CD4-positive, alpha-beta T cell (primary cell): ENCODE results near the gene VIPR1. TPM values are rescaled to one million over a fixed set of nuclear protein-coding genes. Genes with fewer than 3 reads are reported as not detected.
A peak's percentile ranks its signal among the peaks of the same experiment; 100 is the strongest.

Experiments used
- ATAC-seq: fragments of 200-7000 bp; cut with Tn5 transposase; one replicate; pipeline ENCODE4 v1.10.0; 2022; ENCODE audit warnings: mild to moderate bottlenecking; ENCODE audit not compliant: poor library complexity
- CTCF ChIA-PET: fragments of 350-600 bp; sonication (Branson Sonifier 250); formaldehyde crosslinking; loops from one replicate; lab custom pipeline; 2021; ENCODE audit warnings: antibody characterized with exemption, inconsistent platforms; lab: Charles Lee
- POLR2A ChIA-PET: fragments of 350-600 bp; sonication (Branson Sonifier 250); formaldehyde crosslinking; loops from one replicate; lab custom pipeline; 2021; ENCODE audit warnings: antibody characterized with exemption, inconsistent platforms; lab: Charles Lee
- DNase-seq, 14 experiments: peaks; one replicate each; pipeline ENCODE4 v3.0.0-alpha.2; 2013 to 2020; ENCODE audit warnings: mixed read lengths in 2 of 14
- H3K27ac ChIP-seq, 2 donors: one replicate each; pipeline versions ENCODE4 v1.5.1 to v1.7.0; 2013; ENCODE audit warnings: low read length in 2 of 2, low read depth in 1 of 2, mild to moderate bottlenecking in 1 of 2
- H3K27me3 ChIP-seq, 2 experiments: 1 replicate in 1 of 2; 2 replicates in 1 of 2; pipeline versions ENCODE4 v1.6.1 to v1.7.0; 2013; ENCODE audit warnings: low read length in 2 of 2, control low read depth in 1 of 2, mild to moderate bottlenecking in 1 of 2, moderate library complexity in 1 of 2; ENCODE audit not compliant: insufficient read depth in 2 of 2, control insufficient read depth in 1 of 2
- H3K36me3 ChIP-seq: one replicate; pipeline ENCODE4 v1.6.1; 2013; ENCODE audit warnings: low read length, control low read depth; ENCODE audit not compliant: insufficient read depth
- H3K4me1 ChIP-seq: one replicate; pipeline ENCODE4 v1.6.1; 2013; ENCODE audit warnings: low read length, control low read depth; ENCODE audit not compliant: insufficient read depth
- H3K4me3 ChIP-seq: one replicate; pipeline ENCODE4 v1.5.1; 2013; ENCODE audit warnings: mild to moderate bottlenecking, low read length, moderate library complexity
- H3K9me3 ChIP-seq, 2 experiments: 1 replicate in 1 of 2; 2 replicates in 1 of 2; pipeline versions ENCODE4 v1.6.1 to v1.7.0; 2013; ENCODE audit warnings: low read length in 2 of 2, mild to moderate bottlenecking in 2 of 2, control low read depth in 1 of 2, moderate library complexity in 1 of 2; ENCODE audit not compliant: control insufficient read depth in 1 of 2, insufficient read depth in 1 of 2
- H3K27ac Mint-ChIP-seq: one replicate; pipeline ENCODE4 v1.8.0; 2020; ENCODE audit warnings: mixed read lengths
- H3K27me3 Mint-ChIP-seq: one replicate; pipeline ENCODE4 v1.8.0; 2021; ENCODE audit warnings: mixed read lengths
- H3K36me3 Mint-ChIP-seq: one replicate; pipeline ENCODE4 v1.8.0; 2021; ENCODE audit warnings: low read depth, mixed read lengths
- H3K4me1 Mint-ChIP-seq: one replicate; pipeline ENCODE4 v1.8.0; 2021; ENCODE audit warnings: low read depth, mixed read lengths
- H3K4me3 Mint-ChIP-seq: one replicate; pipeline ENCODE4 v1.8.0; 2020; ENCODE audit warnings: mild to moderate bottlenecking, mixed read lengths
- H3K9me3 Mint-ChIP-seq: one replicate; pipeline ENCODE4 v1.8.0; 2020; ENCODE audit warnings: mixed read lengths
- intact Hi-C, 2 experiments: fragments of 100-400 bp; cut with DNase I in 1 of 2; cut with micrococcal nuclease in 1 of 2; formaldehyde crosslinking; loops; one replicate each; pipeline versions ENCODE4 v1.15.1 to v1.9.0; 2023 to 2025; cut with DNase I, micrococcal nuclease
- total RNA-seq, 174 experiments: library from RNA in 2 of 174; stranded (reverse) in 2 of 174; gene quantifications; one replicate each; pipeline ENCODE4 v1.2.3 and lab custom pipeline; 2021 to 2026
- TF ChIP-seq, protein P1 (sequence below): fragments of 200-600 bp; IDR thresholded peaks from one replicate; pipeline ENCODE4 v1.8.0; 2022; ENCODE audit warnings: antibody characterized with exemption, mild to moderate bottlenecking

VIPR1 gene
- total RNA-seq, 2 experiments from 2014 or later, result 66.8 to 67.6 TPM

DNA sequence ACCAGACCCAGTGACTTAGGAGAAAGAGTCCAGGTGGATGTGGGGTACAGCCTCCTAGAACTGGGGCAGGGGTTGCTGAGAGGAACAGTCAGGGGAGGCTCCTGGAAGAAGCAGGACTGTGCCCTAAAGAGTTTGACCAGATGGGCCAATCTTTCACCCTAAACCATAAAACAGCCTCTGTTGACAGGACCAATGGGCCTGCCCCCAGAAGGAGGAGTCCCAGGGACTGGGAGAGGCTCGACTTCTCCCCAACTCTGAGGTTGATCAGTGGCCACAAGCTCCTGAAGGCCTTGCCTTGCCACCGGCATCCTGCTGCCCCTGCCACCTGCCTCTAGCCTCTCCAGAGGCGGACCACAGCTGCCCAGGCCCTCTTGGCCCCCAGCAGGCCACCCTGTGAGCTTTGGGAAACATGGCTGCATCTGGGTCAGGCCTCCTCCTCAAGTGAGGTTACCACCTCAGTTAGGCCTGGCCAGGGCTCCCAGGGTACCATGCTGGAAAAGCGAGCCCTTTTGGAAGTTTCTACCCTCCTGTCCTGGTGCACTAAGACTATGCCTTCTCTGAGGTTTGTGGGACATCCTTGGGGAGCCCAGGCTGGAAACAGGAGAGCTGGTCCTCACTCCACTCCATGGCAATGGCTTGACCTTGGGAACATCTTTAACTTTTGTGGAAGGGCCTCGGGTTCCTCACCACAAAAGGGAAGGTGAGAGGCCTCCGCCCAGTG, 2.8 kb downstream of the VIPR1 start:
- Mint-ChIP-seq H3K9me3 (no peaks in the 10 kb centered on the region), H3K27ac (peak overlapping the region; percentile 72), H3K4me3 (no peak overlapping the region), H3K36me3 (peaks cover 5% of the 10 kb centered on the region), H3K27me3 (peaks cover 13% of the 10 kb centered on the region), H3K4me1 (peaks cover 77% of the 10 kb centered on the region)
- TF ChIP-seq, protein P1, sequence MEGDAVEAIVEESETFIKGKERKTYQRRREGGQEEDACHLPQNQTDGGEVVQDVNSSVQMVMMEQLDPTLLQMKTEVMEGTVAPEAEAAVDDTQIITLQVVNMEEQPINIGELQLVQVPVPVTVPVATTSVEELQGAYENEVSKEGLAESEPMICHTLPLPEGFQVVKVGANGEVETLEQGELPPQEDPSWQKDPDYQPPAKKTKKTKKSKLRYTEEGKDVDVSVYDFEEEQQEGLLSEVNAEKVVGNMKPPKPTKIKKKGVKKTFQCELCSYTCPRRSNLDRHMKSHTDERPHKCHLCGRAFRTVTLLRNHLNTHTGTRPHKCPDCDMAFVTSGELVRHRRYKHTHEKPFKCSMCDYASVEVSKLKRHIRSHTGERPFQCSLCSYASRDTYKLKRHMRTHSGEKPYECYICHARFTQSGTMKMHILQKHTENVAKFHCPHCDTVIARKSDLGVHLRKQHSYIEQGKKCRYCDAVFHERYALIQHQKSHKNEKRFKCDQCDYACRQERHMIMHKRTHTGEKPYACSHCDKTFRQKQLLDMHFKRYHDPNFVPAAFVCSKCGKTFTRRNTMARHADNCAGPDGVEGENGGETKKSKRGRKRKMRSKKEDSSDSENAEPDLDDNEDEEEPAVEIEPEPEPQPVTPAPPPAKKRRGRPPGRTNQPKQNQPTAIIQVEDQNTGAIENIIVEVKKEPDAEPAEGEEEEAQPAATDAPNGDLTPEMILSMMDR, result no peak
- ChIA-PET POLR2A (no interaction called here), CTCF (no interaction called here)
- Histone ChIP-seq H3K27ac (peak overlapping the region in 1 of 2 donors; percentile 21), H3K9me3 (no peaks in the 10 kb centered on the region), H3K4me3 (no peak overlapping the region), H3K36me3 (no peaks in the 10 kb centered on the region), H3K4me1 (peaks cover 80% of the 10 kb centered on the region), H3K27me3 (peaks cover 0 to 2% of the 10 kb centered on the region in 2 experiments)
- DNase-seq (peak in 2 of 14 experiments; percentile 8 to 29), ATAC-seq (no peak)
- intact Hi-C loops, result loop anchor here in 1 of 2 experiments (10.0 kb wide), 1 partner anchor 1120 kb away; the partner anchor contains the start of gene ANO10

DNA sequence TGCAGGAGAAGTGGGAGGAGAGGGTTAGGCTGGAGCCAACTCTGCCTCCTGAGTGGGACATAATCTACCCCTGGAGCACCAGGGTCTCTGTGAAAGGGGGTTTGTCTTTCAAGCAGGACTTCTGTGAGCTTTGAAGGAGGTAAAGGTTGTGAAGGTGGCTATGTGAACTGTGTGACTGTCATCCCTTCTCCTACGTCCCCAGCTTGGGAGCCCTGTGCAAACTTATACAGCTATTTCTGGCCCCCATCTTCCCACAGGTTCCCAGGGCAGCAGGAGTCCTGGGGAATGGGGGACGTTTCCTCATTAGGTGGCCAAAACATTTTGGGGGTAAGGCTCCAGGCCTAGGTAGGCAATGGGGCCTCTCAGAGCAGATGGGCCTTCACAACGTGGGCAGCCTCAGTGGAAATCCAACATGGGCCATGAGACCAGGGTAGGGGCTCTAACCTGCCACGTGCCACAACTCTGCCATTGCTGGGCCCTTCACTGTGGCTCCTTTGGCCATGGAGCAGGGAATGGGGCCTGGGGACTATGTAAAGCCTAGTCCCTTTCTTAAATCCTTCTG, 3.5 kb downstream of the VIPR1 start:
- peaks cover 6% of the 10 kb centered on the region for H3K27me3 Mint-ChIP-seq
- Histone ChIP-seq H3K4me1 (peaks cover 85% of the 10 kb centered on the region), H3K4me3 (no peak overlapping the region), H3K9me3 (no peaks in the 10 kb centered on the region), H3K36me3 (no peaks in the 10 kb centered on the region), H3K27me3 (no peaks in the 10 kb centered on the region), H3K27ac (no peak overlapping the region)
- H3K36me3 Mint-ChIP-seq, result peaks cover 5% of the 10 kb centered on the region
- TF ChIP-seq, protein P1, result no peak
- ATAC-seq, result no peak
- no peaks in the 10 kb centered on the region for H3K9me3 Mint-ChIP-seq
- ChIA-PET POLR2A (no interaction called here), CTCF (no interaction called here)
- peaks cover 80% of the 10 kb centered on the region for H3K4me1 Mint-ChIP-seq
- intact Hi-C loops, result loop anchor here in 1 of 2 experiments (10.0 kb wide), 1 partner anchor 1119 kb away; the partner anchor contains the start of gene ANO10
- peak overlapping the region; percentile 72 for H3K27ac Mint-ChIP-seq
- peak overlapping the region; percentile 61 for H3K4me3 Mint-ChIP-seq
- peak in 2 of 14 experiments; percentile 3 to 28 for DNase-seq

DNA sequence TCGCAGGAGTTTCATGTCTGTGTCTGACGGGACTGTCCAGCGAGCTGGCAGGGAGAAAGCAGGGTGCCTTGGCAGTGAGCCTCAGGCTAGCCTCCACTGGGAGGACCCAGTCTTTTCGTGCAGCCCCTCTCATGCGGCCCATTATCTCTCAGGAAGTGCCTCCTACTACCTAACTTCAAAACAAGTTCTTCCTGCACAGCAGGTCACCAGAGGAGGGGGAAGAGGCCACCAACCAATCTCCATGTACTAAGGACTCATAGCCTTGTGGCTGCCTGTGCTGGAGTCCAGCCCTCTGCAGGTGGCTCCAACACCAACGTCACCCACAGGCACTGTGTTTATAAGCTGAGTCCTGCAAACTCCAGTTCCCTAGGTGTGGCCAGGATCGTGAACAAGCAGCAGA, 4.8 kb downstream of the VIPR1 start:
- TF ChIP-seq, protein P1, result no peak
- peak overlapping the region; percentile 72 for H3K27ac Mint-ChIP-seq
- peak overlapping the region; percentile 61 for H3K4me3 Mint-ChIP-seq
- ATAC-seq (no peak), DNase-seq (peak in 2 of 14 experiments; percentile 25 to 36)
- peaks cover 17% of the 10 kb centered on the region for H3K36me3 Mint-ChIP-seq
- CTCF ChIA-PET, result no interaction called here
- H3K4me1 Mint-ChIP-seq, result peaks cover 80% of the 10 kb centered on the region
- H3K36me3 ChIP-seq, result no peaks in the 10 kb centered on the region
- no peaks in the 10 kb centered on the region for H3K27me3 ChIP-seq
- H3K9me3 ChIP-seq, result no peaks in the 10 kb centered on the region
- no peaks in the 10 kb centered on the region for H3K27me3 Mint-ChIP-seq
- no peak overlapping the region for H3K27ac ChIP-seq
- H3K4me1 ChIP-seq, result peaks cover 84% of the 10 kb centered on the region
- no peak overlapping the region for H3K4me3 ChIP-seq
- POLR2A ChIA-PET, result interaction anchor here (0.6 kb wide), 1 partner anchor 90 kb away, joined by 3 read pairs; no protein-coding TSS in a partner anchor
- intact Hi-C loops, result loop anchor here in 1 of 2 experiments (10.0 kb wide), 1 partner anchor 1118 kb away; the partner anchor contains the start of gene ANO10
- H3K9me3 Mint-ChIP-seq, result no peaks in the 10 kb centered on the region
